HG03432 (cell line): Measurements from ENCODE around the gene FBXL22.
"Not testable (repeated sequence)": the region's sequence is repeated elsewhere in the genome, so short reads cannot be mapped to it uniquely, and the experiment has no call there.

Experiments
- ATAC-seq: cut with Tn5 transposase; IDR thresholded peaks from one replicate; pipeline ENCODE4 v1.9.1; 2021; ENCODE audit warnings: mild to moderate bottlenecking, moderate library complexity; ENCODE audit not compliant: unreplicated experiment

FBXL22 gene

GRCh38 chr15:63610209-63610841 lies 13.1 kb downstream of the FBXL22 start:
- peak; percentile 74 for ATAC-seq

- ATAC-seq: no peak
Observed at GRCh38 chr15:63611177-63611576, 14.0 kb downstream of the FBXL22 start.

GRCh38 chr15:63612300-63612699 lies 15.1 kb downstream of the FBXL22 start:
- ATAC-seq: no peak

GRCh38 chr15:63615935-63616334 lies 18.7 kb downstream of the FBXL22 start:
- ATAC-seq: no peak

- ATAC-seq: not testable (repeated sequence)
Observed at GRCh38 chr15:63617147-63617546, 20.0 kb downstream of the FBXL22 start.

- ATAC-seq: not testable (repeated sequence)
Observed at GRCh38 chr15:63617627-63618026, 20.4 kb downstream of the FBXL22 start.

GRCh38 chr15:63620760-63621159 lies 23.6 kb downstream of the FBXL22 start:
- not testable (repeated sequence) for ATAC-seq

- ATAC-seq: no peak
Observed at GRCh38 chr15:63623232-63623969, 26.2 kb downstream of the FBXL22 start.

- ATAC-seq: peak; percentile 60
Observed at GRCh38 chr15:63626955-63627354, 29.8 kb downstream of the FBXL22 start.

- ATAC-seq: no peak
Observed at GRCh38 chr15:63628123-63628822, 31.1 kb downstream of the FBXL22 start.

GRCh38 chr15:63630036-63630751 lies 33.0 kb downstream of the FBXL22 start:
- no peak for ATAC-seq

GRCh38 chr15:63633312-63633711 lies 36.1 kb downstream of the FBXL22 start:
- no peak for ATAC-seq

- no peak for ATAC-seq
Observed at GRCh38 chr15:63634154-63634553, 37.0 kb downstream of the FBXL22 start.

- no peak for ATAC-seq
Observed at GRCh38 chr15:63636518-63637061, 39.4 kb downstream of the FBXL22 start.

- no peak for ATAC-seq
Observed at GRCh38 chr15:63638839-63639238, 41.7 kb downstream of the FBXL22 start.

- ATAC-seq: no peak
Observed at GRCh38 chr15:63640146-63640545, 43.0 kb downstream of the FBXL22 start.
